Ovary (tissue), 9 donors: ENCODE measurements around the gene GLO1. TPM values are rescaled to one million over a fixed set of nuclear protein-coding genes. Genes with fewer than 3 reads are reported as not detected.

Experiments used
- DNase-seq, 5 donors: peaks; one replicate each; pipeline ENCODE4 v3.0.0-alpha.2; 2019 to 2020
- H3K27ac ChIP-seq, 2 donors: fragments of 200-600 bp; one replicate each; pipeline versions ENCODE4 v1.5.1 to v1.8.0; 2019 to 2022
- H3K27me3 ChIP-seq: fragments of 200-600 bp; one replicate; pipeline ENCODE4 v1.8.0; 2022
- H3K36me3 ChIP-seq: fragments of 200-600 bp; sonication (generic); one replicate; pipeline ENCODE4 v1.5.1; 2019
- H3K4me1 ChIP-seq: one replicate; pipeline ENCODE4 v1.8.1; 2013; ENCODE audit warnings: mild to moderate bottlenecking, moderate library complexity; ENCODE audit not compliant: insufficient read depth
- H3K4me3 ChIP-seq: fragments of 200-600 bp; sonication (generic); one replicate; pipeline ENCODE4 v1.5.1; 2017
- H3K9me3 ChIP-seq, 2 donors: fragments of 200-600 bp in 1 of 2; sonication (generic) in 1 of 2; one replicate each; pipeline versions ENCODE4 v1.5.1 to v1.8.1; 2013 to 2019; ENCODE audit warnings: mild to moderate bottlenecking in 1 of 2, moderate library complexity in 1 of 2
- EP300 ChIP-seq: sonication (generic); formaldehyde crosslinking; IDR thresholded peaks from one replicate; pipeline ENCODE4 v1.6.1; 2017; ENCODE audit warnings: antibody characterized with exemption
- POLR2A ChIP-seq: fragments of 450-650 bp; IDR thresholded peaks from one replicate; pipeline ENCODE4 v1.6.1; 2017; ENCODE audit warnings: antibody characterized with exemption, mild to moderate bottlenecking, moderate library complexity
- WGBS, 3 donors: extraction: QIAGEN DNeasy Blood & Tissue Kit in 1 of 3; methylation state at CpG; one replicate each; pipeline versions ENCODE4 v1.1.5 to v1.1.7; 2013 to 2017; 5-methylcytosine and 5-hydroxymethylcytosine counted together
- intact Hi-C, 4 donors: fragments of 100-400 bp; cut with DNase I; formaldehyde crosslinking; loops; one replicate each; pipeline versions ENCODE4 v1.11.0 to v1.15.1; 2022 to 2023
- polyA plus RNA-seq, 2 donors: library from polyadenylated mRNA; stranded (reverse); fragments of 200-250 nt in 1 of 2; fragments of 350-450 nt in 1 of 2; fragmentation: Illumina TruSeq in 1 of 2; extraction: RNeasy Lipid Tissue Mini Kit (QIAGEN cat#74804) in 1 of 2; gene quantifications; one replicate each; pipeline ENCODE4 v1.2.3, GENCODE V29; 2013 to 2014
- total RNA-seq, 7 donors: library from RNA; depleted of rRNA in 2 of 7; stranded (reverse); fragments of >200 nt in 2 of 7; fragmentation: NEBNext Ultra II Directional in 3 of 7; extraction: Animal tissue kit (Norgen Biotek cat#: 25700) in 3 of 7; gene quantifications; one replicate each; pipeline versions ENCODE4 v1.1.0 to v1.2.4, GENCODE V29; 2016 to 2023
- TF ChIP-seq, protein P1 (sequence below), 3 donors: fragments of 450-650 bp in 2 of 3; fragments of 200-600 bp in 1 of 3; IDR thresholded peaks; one replicate each; pipeline versions ENCODE4 v1.5.1 to v1.8.0; 2016 to 2022; ENCODE audit warnings: antibody characterized with exemption in 3 of 3, mild to moderate bottlenecking in 1 of 3
- donor health status: DM: no; HTN: no; CAD: no; lungs with moderate emphysema.
- donor health status: DM: no; HTN: no; CAD: no.
- donor health status: Bipolar disorder and iron deficiency.
- donor health status: DM: yes; HTN: yes; CAD: no.
- donor health status: DM: no; HTN: no; CAD: no.
- donor health status: DM: yes; HTN: yes; CAD: no.

The GLO1 gene
- total and polyA plus RNA-seq, 9 donors: 76.3 to 154 (median 96.7) TPM

DNA sequence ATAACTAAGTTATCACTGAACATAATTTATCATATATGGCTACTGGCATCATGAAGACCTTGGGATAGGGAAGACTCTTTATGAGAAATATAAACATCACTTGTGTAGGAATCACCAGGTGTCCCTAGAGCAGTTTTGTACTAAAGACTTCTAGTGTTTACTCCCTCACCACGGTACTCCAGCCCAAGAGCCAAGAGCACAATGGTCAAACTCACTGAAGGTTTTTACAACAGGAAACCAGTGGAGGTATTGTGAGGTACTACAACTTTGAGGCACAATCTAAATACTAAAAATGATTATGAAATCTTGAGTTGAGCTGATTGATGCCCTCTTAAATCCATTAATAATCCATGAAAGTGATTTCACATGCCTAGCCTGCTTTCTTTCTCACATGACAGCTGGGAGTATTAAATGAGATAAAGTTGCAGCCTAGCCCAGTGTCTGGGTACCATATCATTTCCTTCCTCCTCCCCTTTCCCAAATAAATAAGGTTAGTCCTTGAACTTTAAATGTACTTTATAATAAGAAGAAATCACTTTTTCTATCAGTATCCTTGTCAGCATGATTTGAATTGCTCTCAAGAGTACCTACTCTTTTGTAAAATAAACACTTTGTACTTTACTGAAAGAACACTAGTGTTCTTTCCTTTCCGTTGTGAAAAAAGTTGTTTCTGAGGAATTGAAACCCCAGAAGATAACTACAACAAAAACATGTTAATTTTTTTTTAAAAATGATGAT, 26.5 kb downstream of the GLO1 start:
- intact Hi-C loops: no loop called here
- no peak for DNase-seq

DNA sequence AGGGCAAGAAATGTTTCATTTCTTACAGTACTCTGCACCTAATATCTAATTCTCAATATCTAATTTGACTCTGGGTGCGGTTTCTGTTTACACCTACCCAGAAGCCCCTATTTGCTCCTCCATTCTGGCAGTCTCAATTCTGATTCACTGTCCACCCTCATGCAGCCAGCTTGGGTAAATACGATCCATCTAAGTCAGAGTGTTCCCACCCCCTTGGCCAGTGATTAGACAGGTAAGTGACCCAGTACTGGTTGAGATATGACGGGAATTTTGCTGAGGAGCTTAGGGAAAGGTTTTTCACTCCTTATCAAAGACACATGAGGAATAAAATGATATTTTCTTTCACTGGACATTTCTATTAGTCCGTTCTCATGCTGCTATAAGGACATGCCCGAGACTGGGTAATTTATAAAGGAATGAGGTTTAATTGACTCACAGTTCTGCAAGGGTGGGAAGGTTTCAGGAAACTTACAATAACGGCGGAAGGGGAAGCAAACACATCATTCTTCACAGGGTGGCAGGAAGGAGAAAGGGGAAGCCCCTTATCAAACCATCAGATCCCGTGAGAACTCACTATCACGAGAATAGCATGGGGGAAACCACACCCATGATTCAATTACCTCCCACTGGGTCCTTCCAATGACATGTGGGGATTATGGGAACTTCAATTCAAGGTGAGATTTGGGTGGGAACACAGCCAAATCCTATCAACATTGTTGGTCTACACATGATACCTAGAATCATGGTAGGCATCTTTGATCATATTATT, 29.4 kb downstream of the GLO1 start:
- peaks cover 6% of the 10 kb centered on the region for H3K4me1 ChIP-seq
- WGBS, 3 donors: 66 to 68% (median 67%) methylated on average over 9 of the region's 9 CpGs
- TF ChIP-seq EP300 (no peak), POLR2A (no peak)
- TF ChIP-seq, protein P1, sequence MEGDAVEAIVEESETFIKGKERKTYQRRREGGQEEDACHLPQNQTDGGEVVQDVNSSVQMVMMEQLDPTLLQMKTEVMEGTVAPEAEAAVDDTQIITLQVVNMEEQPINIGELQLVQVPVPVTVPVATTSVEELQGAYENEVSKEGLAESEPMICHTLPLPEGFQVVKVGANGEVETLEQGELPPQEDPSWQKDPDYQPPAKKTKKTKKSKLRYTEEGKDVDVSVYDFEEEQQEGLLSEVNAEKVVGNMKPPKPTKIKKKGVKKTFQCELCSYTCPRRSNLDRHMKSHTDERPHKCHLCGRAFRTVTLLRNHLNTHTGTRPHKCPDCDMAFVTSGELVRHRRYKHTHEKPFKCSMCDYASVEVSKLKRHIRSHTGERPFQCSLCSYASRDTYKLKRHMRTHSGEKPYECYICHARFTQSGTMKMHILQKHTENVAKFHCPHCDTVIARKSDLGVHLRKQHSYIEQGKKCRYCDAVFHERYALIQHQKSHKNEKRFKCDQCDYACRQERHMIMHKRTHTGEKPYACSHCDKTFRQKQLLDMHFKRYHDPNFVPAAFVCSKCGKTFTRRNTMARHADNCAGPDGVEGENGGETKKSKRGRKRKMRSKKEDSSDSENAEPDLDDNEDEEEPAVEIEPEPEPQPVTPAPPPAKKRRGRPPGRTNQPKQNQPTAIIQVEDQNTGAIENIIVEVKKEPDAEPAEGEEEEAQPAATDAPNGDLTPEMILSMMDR (IDR thresholded peaks at IDR 0.05): no peak
- intact Hi-C loops: loop anchor here in 1 of 4 donors (2.0 kb wide), 1 partner anchor 27 kb away; no protein-coding TSS in a partner anchor
- no peaks in the 10 kb centered on the region for H3K9me3 ChIP-seq
- DNase-seq: no peak
- H3K36me3 ChIP-seq: no peaks in the 10 kb centered on the region
- H3K27ac ChIP-seq: no peak overlapping the region
- no peaks in the 10 kb centered on the region for H3K27me3 ChIP-seq
- no peak overlapping the region for H3K4me3 ChIP-seq

More for the DNA sequence above, 26.5 kb downstream of the GLO1 start:
- TF ChIP-seq EP300 (no peak), POLR2A (no peak)
- TF ChIP-seq, protein P1 (IDR thresholded peaks at IDR 0.05): no peak
- Histone ChIP-seq H3K27ac (peak overlapping the region; percentile 8 to 46), H3K4me1 (peaks cover 5% of the 10 kb centered on the region), H3K36me3 (no peaks in the 10 kb centered on the region), H3K9me3 (no peaks in the 10 kb centered on the region), H3K4me3 (no peak overlapping the region), H3K27me3 (no peaks in the 10 kb centered on the region)
- 4 to 17% (median 7%) methylated on average over 2 of the region's 2 CpGs for WGBS, 3 donors

DNA sequence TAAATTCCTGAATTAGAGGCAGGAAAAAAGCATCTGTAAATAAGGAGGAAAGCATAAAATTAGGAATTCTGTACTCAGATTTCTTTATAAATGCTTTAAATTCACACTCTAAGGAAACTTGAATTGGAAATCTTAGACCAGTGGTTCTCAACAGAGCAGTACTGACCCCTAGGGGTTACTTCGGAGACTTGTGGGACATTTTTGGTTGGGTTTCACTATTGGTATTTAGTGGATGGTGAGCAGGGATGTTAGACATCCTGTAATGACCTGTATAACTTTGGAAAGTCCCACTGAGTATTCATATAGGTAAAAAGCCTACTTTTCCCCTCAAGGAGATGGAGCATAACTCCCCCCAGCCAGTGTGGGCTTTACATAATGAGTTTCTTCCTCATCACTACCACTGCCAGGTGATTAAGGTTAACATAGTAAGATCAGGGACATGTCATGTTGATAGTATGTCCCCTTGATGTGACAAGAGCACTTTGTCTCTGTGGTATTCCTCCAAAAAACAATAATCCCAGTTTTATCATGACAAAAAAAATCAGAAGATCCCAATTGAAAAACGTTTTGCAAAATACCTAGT, 31.0 kb downstream of the GLO1 start:
- no peaks in the 10 kb centered on the region for H3K36me3 ChIP-seq
- 16 to 23% (median 17%) methylated on average over 2 of the region's 2 CpGs for WGBS, 3 donors
- no peaks in the 10 kb centered on the region for H3K27me3 ChIP-seq
- TF ChIP-seq, protein P1 (IDR thresholded peaks at IDR 0.05): peak in 2 of 3 donors; percentile 40 to 49
- TF ChIP-seq POLR2A: no peak
- no peak overlapping the region for H3K4me3 ChIP-seq
- peaks cover 1% of the 10 kb centered on the region for H3K4me1 ChIP-seq
- peak in 1 of 5 donors; percentile 31 for DNase-seq
- intact Hi-C loops: no loop called here
- H3K27ac ChIP-seq: no peak overlapping the region
- no peaks in the 10 kb centered on the region for H3K9me3 ChIP-seq

DNA sequence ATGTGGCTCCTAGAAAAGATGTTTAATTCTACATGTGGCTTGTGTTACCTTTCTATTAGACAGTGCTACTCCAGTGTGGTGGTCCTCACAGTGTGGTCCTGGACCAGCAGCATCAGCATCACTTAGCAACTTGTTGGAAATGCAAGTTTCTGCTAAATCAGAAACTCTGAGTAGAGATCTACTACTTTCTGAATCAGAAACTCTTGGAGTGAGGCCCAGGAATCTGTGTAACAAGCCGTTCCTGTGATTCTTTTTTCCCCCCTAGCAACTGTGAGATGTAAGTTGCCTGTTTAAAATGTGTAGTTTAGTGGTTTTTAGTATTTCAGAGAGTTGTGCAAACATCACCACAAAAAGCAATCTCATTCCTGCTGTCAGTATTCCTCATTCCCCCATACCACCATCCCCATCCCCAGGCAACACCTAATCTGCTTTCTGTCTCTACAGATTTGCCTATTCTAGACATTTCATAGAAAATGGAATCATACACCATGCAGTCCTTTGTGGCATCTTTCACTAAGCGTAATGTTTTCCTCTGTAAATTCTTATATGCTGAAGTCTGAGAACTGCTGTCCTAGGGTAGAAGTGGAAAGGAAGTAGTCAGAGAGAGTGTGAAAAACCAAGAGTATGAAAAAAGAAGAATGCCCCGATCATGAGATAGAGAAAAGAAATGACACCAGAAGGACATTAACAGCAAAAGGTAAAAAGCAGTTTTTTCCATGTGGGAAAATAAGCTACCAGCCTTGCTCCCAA, 44.4 kb downstream of the GLO1 start:
- H3K27me3 ChIP-seq: no peaks in the 10 kb centered on the region
- DNase-seq: no peak
- 91 to 94% (median 94%) methylated on average over 3 of the region's 3 CpGs for WGBS, 3 donors
- intact Hi-C loops: no loop called here
- no peak overlapping the region for H3K27ac ChIP-seq
- TF ChIP-seq, protein P1 (IDR thresholded peaks at IDR 0.05): no peak
- TF ChIP-seq POLR2A (no peak), EP300 (no peak)
- H3K9me3 ChIP-seq: no peaks in the 10 kb centered on the region
- H3K4me1 ChIP-seq: no peaks in the 10 kb centered on the region
- H3K4me3 ChIP-seq: no peak overlapping the region
- no peaks in the 10 kb centered on the region for H3K36me3 ChIP-seq
